CD1c-positive myeloid dendritic cell (primary cell): ENCODE measurements around the gene DEFB128.

ENCODE experiments used
- DNase-seq: peaks from one replicate; pipeline ENCODE4 v3.0.0-alpha.2; 2016; ENCODE audit errors: extremely low spot score

DEFB128 gene

DNA sequence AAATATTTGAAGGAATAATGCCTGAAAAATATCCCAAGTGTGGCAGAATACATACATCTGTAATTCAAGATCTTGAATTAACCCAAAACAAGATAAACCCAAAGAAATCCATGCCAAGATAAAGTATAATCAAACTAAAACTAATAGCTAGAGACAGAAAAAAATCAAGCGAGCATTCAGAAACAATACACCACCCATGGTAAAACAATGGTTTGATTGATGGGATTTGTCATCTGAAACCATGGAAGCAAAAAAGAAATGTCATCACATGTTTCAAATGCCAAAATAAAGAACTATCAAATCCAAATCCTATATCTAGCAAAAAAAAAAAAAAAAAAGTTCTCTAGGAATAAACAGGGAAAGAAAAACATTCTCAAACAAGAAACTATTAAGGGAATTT, 37.4 kb downstream of the DEFB128 start:
- DNase-seq = no peak

DNA sequence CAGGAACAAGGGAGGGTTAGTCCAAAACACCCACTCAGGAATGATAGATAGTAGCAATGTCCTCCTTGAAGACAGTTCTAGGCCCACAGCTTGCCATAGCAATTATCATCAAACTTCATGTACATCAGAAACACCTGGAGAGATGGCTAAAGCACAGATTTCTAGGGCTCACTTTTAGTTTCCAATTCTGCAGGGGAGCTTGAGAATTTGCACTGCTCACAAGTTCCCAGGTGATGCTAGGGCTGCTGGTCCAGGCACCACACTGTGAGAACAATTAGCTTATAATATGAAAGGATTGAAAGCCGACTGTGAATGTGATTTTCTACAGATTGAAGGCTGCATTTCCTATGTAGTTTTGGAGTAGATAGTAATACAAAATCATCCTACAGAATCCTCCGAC, 43.6 kb downstream of the DEFB128 start:
- DNase-seq = no peak

DNA sequence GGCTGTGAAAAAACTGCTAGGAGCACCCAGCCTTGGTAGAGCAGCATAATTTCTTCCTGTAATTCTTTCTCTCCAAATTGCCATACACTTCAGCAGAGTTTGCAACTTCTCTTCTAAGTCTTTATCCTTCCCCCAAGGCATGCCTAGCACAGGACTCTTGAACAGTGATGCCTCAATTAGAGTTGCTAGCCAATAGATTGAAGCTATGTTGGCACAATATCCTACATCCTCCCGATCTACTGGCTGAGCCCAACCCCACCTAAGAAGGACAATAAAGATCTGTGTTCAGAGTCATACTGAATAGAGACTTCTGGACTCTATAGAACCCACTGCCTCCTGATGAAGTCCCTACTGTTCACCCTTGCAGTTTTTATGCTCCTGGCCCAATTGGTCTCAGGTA, 47.2 kb downstream of the DEFB128 start, which contains the start of gene DEFB126:
Gene DEFB126 (plus strand): TSS at position 301 of the 400 bp plus-strand sequence. CDS start 39 bp downstream, at position 340.
- no peak for DNase-seq
